Measurements from ENCODE around the gene TMEM129.

The TMEM129 gene

DNA sequence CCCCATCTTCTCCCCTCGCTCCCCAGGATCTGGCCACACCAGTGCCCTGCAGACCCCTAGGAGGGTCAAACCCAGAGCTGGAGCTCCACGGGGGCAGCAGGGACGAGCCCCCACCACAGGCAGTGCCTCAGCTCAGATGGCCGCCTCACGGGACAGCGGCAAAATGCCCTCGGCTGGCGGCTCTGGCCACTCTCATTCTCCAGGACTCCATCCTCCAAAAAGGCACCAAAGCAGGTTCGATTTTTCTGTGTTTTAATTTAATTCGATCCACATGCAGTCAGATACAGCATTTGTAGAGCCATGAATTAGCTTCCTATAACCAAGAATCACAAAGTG lies 45.4 kb downstream of the TMEM129 start:
- no peak overlapping the region for H3K9ac ChIP-seq (ENCODE audit: low read depth, low read length)
- no peaks in the 10 kb centered on the region for H4K20me1 ChIP-seq (ENCODE audit: insufficient read depth, low read length)
- H3K4me3 ChIP-seq (ENCODE audit: low read depth in 1 of 2, low read length in 2 of 2) = no peak overlapping the region
- DNase-seq (no peak), ATAC-seq (ENCODE audit: insufficient read depth, low read depth) (no peak)
- TF ChIP-seq, protein P1, sequence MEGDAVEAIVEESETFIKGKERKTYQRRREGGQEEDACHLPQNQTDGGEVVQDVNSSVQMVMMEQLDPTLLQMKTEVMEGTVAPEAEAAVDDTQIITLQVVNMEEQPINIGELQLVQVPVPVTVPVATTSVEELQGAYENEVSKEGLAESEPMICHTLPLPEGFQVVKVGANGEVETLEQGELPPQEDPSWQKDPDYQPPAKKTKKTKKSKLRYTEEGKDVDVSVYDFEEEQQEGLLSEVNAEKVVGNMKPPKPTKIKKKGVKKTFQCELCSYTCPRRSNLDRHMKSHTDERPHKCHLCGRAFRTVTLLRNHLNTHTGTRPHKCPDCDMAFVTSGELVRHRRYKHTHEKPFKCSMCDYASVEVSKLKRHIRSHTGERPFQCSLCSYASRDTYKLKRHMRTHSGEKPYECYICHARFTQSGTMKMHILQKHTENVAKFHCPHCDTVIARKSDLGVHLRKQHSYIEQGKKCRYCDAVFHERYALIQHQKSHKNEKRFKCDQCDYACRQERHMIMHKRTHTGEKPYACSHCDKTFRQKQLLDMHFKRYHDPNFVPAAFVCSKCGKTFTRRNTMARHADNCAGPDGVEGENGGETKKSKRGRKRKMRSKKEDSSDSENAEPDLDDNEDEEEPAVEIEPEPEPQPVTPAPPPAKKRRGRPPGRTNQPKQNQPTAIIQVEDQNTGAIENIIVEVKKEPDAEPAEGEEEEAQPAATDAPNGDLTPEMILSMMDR (IDR thresholded peaks at IDR 0.05; ENCODE audit: borderline replicate concordance, extremely low read depth, low read length, poor library complexity, severe bottlenecking) = no peak
- no peak for TF ChIP-seq EZH2 (IDR thresholded peaks at IDR 0.05; ENCODE audit: borderline replicate concordance, low read depth, low read length, severe bottlenecking)
- no peaks in the 10 kb centered on the region for H3K79me2 ChIP-seq (ENCODE audit: insufficient read depth, low read length)
- no peaks in the 10 kb centered on the region for H3K9me3 ChIP-seq (ENCODE audit: insufficient read depth, low read length, severe bottlenecking)
- H3K4me1 ChIP-seq (ENCODE audit: insufficient read depth, low read length) = no peaks in the 10 kb centered on the region
- no peak overlapping the region for H3K27ac ChIP-seq (ENCODE audit: low read length)
- H3K4me2 ChIP-seq (ENCODE audit: insufficient read depth, low read length) = no peak overlapping the region
- H2AFZ ChIP-seq (ENCODE audit: low read depth, low read length) = no peak overlapping the region
- no peaks in the 10 kb centered on the region for H3K36me3 ChIP-seq (ENCODE audit: insufficient read depth, low read length)
- H3K27me3 ChIP-seq (ENCODE audit: insufficient read depth, low read length, poor library complexity) = no peaks in the 10 kb centered on the region

DNA sequence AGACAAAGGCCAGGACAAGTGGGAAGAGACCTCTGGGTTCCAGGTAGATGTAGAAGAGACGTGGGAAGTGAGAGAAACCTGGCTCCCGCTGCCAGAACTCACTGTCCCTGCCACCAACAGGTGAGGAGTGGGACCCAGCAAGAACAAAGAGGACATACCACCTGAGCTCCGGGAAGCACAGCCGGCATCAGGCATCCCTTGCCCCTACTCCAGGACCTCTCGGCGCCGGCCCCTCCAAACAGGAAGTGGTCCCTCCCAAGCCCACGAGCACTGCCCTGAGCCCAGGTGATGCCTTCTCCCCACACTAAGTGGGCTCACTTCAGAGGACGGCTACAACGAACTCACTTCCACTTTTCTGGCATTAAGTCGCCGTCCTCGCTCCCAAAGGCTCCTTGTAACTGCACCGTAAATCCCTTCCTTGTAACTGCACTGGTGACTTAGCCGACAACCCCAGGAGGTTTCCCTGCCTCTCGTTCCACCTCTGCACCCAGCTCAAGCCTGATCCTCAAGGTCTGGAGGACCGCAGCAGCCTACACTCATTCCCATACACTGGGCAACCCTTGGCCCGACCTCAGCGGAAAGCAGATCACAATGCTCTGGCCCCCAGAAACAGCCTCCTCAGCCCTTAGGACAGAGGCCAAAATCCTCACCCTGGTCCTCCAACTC lies 45.9 kb downstream of the TMEM129 start:
- ATAC-seq (ENCODE audit: insufficient read depth, low read depth) = no peak
- H3K9ac ChIP-seq (ENCODE audit: low read depth, low read length) = no peak overlapping the region

DNA sequence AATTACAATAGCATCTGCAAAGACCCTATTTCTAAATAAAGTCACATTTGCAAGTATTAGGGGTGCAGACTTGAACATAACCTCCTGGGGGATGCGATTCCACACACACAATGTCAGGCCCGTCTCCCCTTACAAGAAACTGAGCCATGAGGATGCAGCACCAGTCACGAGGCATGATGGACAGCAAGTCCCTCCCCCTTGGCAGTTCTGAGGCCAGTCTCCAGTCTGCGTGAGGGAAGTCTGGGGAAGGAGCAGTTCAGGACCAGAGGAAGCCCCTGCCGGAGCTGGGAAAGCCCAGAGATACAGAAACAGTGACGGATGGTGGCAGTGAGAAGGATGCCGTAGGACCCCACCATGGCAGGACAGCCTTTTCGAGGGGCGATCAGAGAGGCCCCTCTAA lies 46.4 kb downstream of the TMEM129 start:
- Histone ChIP-seq H3K9me3 (ENCODE audit: insufficient read depth, low read length, severe bottlenecking) (no peaks in the 10 kb centered on the region), H2AFZ (ENCODE audit: low read depth, low read length) (no peak overlapping the region), H3K9ac (ENCODE audit: low read depth, low read length) (no peak overlapping the region), H3K79me2 (ENCODE audit: insufficient read depth, low read length) (no peaks in the 10 kb centered on the region), H3K27me3 (ENCODE audit: insufficient read depth, low read length, poor library complexity) (no peaks in the 10 kb centered on the region), H3K36me3 (ENCODE audit: insufficient read depth, low read length) (no peaks in the 10 kb centered on the region), H3K4me1 (ENCODE audit: insufficient read depth, low read length) (no peaks in the 10 kb centered on the region), H4K20me1 (ENCODE audit: insufficient read depth, low read length) (no peaks in the 10 kb centered on the region), H3K4me3 (ENCODE audit: low read depth in 1 of 2, low read length in 2 of 2) (no peak overlapping the region), H3K4me2 (ENCODE audit: insufficient read depth, low read length) (no peak overlapping the region), H3K27ac (ENCODE audit: low read length) (no peak overlapping the region)
- DNase-seq = no peak
- ATAC-seq (ENCODE audit: insufficient read depth, low read depth) = no peak
- no peak for TF ChIP-seq EZH2 (IDR thresholded peaks at IDR 0.05; ENCODE audit: borderline replicate concordance, low read depth, low read length, severe bottlenecking)
- TF ChIP-seq, protein P1 (IDR thresholded peaks at IDR 0.05; ENCODE audit: borderline replicate concordance, extremely low read depth, low read length, poor library complexity, severe bottlenecking) = no peak

More for the DNA sequence above, 45.9 kb downstream of the TMEM129 start:
- H3K4me2 ChIP-seq (ENCODE audit: insufficient read depth, low read length) = no peak overlapping the region
- no peaks in the 10 kb centered on the region for H3K4me1 ChIP-seq (ENCODE audit: insufficient read depth, low read length)
- H3K27me3 ChIP-seq (ENCODE audit: insufficient read depth, low read length, poor library complexity) = no peaks in the 10 kb centered on the region
- no peak for DNase-seq
- H2AFZ ChIP-seq (ENCODE audit: low read depth, low read length) = no peak overlapping the region
- H3K4me3 ChIP-seq (ENCODE audit: low read depth in 1 of 2, low read length in 2 of 2) = no peak overlapping the region
- H3K9me3 ChIP-seq (ENCODE audit: insufficient read depth, low read length, severe bottlenecking) = no peaks in the 10 kb centered on the region
- no peaks in the 10 kb centered on the region for H3K79me2 ChIP-seq (ENCODE audit: insufficient read depth, low read length)
- no peaks in the 10 kb centered on the region for H3K36me3 ChIP-seq (ENCODE audit: insufficient read depth, low read length)
- no peaks in the 10 kb centered on the region for H4K20me1 ChIP-seq (ENCODE audit: insufficient read depth, low read length)
- no peak for TF ChIP-seq EZH2 (IDR thresholded peaks at IDR 0.05; ENCODE audit: borderline replicate concordance, low read depth, low read length, severe bottlenecking)
- TF ChIP-seq, protein P1 (IDR thresholded peaks at IDR 0.05; ENCODE audit: borderline replicate concordance, extremely low read depth, low read length, poor library complexity, severe bottlenecking) = no peak
- H3K27ac ChIP-seq (ENCODE audit: low read length) = no peak overlapping the region
